ENCODE measurements around the gene DISC1. TPM values are rescaled to one million over a fixed set of nuclear protein-coding genes. Genes with fewer than 3 reads are reported as not detected.

DISC1 gene
- total and polyA plus RNA-seq, 2 donors (not counting 3 experiments of a cell fraction or from before 2014, with no cell fraction given): 3.3 to 14.7 TPM

DNA sequence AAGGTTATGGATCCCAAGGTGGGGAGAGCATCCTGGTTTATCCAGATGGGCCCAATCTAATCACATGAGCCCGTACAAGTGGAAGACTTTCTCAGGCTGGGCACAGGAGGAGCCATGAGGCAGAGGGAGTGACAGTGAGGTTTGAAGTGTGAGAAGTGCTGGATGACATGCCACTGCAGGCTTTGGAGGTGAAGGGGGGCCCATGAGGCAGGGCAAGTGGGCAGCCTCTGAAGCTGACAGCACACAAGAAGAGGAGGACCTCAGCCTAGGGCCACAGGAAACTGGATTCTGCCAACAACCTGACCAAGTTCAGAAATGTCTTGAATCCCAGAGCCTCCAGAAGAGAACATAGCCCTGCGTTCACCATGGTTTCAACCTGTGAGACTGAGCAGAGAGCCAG, 311.6 kb downstream of the DISC1 start:
- no peak overlapping the region for H3K9ac ChIP-seq (replicated peaks; ENCODE audit: extremely low read depth, insufficient read depth, low read length)
- ChIA-PET CTCF (interaction anchor here (1.1 to 1.2 kb wide), 2 partner anchors 14 to 45 kb away, joined by 3 to 4 read pairs; no protein-coding TSS in a partner anchor), POLR2A (no interaction called here)
- DNase-seq (ENCODE audit: low read depth, low spot score) (no peak), FAIRE-seq (no peak)
- no peak overlapping the region for H3K4me3 ChIP-seq (replicated peaks in 1 of 3; ENCODE audit: insufficient read depth in 1 of 3, low read depth in 1 of 3, low read length in 3 of 3)
- TF ChIP-seq FOS (IDR thresholded peaks at IDR 0.05; ENCODE audit: borderline replicate concordance, insufficient read depth, low read length): no peak
- no peak for TF ChIP-seq POLR2AphosphoS5 (IDR thresholded peaks at IDR 0.05; ENCODE audit: insufficient read depth, low read depth, low read length)
- TF ChIP-seq, protein P1, sequence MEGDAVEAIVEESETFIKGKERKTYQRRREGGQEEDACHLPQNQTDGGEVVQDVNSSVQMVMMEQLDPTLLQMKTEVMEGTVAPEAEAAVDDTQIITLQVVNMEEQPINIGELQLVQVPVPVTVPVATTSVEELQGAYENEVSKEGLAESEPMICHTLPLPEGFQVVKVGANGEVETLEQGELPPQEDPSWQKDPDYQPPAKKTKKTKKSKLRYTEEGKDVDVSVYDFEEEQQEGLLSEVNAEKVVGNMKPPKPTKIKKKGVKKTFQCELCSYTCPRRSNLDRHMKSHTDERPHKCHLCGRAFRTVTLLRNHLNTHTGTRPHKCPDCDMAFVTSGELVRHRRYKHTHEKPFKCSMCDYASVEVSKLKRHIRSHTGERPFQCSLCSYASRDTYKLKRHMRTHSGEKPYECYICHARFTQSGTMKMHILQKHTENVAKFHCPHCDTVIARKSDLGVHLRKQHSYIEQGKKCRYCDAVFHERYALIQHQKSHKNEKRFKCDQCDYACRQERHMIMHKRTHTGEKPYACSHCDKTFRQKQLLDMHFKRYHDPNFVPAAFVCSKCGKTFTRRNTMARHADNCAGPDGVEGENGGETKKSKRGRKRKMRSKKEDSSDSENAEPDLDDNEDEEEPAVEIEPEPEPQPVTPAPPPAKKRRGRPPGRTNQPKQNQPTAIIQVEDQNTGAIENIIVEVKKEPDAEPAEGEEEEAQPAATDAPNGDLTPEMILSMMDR (IDR thresholded peaks at IDR 0.05; ENCODE audit: extremely low read depth in 1 of 2, insufficient read depth in 1 of 2, low read depth in 1 of 2, low read length in 2 of 2): no peak
- no peak for TF ChIP-seq MAX (IDR thresholded peaks at IDR 0.05; ENCODE audit: insufficient read depth, insufficient read length)
- no peak for TF ChIP-seq EZH2 (IDR thresholded peaks at IDR 0.05; ENCODE audit: borderline replicate concordance, low read depth, low read length, severe bottlenecking)
- no peak for TF ChIP-seq MYC (IDR thresholded peaks at IDR 0.05; ENCODE audit: low read depth, low read length)
- no peak for TF ChIP-seq JUN (IDR thresholded peaks at IDR 0.05; ENCODE audit: borderline replicate concordance, insufficient read depth, insufficient read length, low read depth)
- TF ChIP-seq POLR2A (IDR thresholded peaks at IDR 0.05; ENCODE audit: low read depth, low read length): no peak
- TF ChIP-seq GATA2 (IDR thresholded peaks at IDR 0.05; ENCODE audit: insufficient read depth, insufficient read length, low read depth, low read length): no peak
- H3K4me1 ChIP-seq (ENCODE audit: control insufficient read depth, extremely low read depth, insufficient read depth, low read length): peaks cover 3% of the 10 kb centered on the region
- no peaks in the 10 kb centered on the region for H3K36me3 ChIP-seq (ENCODE audit: control insufficient read depth in 2 of 2, extremely low read depth in 1 of 2, insufficient read depth in 2 of 2, low read length in 2 of 2)
- H3K4me2 ChIP-seq (ENCODE audit: insufficient read depth, low read length): no peak overlapping the region
- H2AFZ ChIP-seq (ENCODE audit: low read depth, low read length): no peak overlapping the region
- H3K79me2 ChIP-seq (ENCODE audit: control insufficient read depth, insufficient read depth, low read length): no peaks in the 10 kb centered on the region
- intact Hi-C loops (cut with micrococcal nuclease) (no loop called here), dilution Hi-C loops (cut with MboI; ENCODE audit: extremely low pct_ligation_motif_present, low sequenced_read_pairs) (no loop called here)
- no peaks in the 10 kb centered on the region for H3K9me1 ChIP-seq (replicated peaks; ENCODE audit: control insufficient read depth, extremely low read depth, insufficient read depth, low read length)
- no peaks in the 10 kb centered on the region for H3K27me3 ChIP-seq (ENCODE audit: control insufficient read depth in 2 of 2, insufficient read depth in 2 of 2, low read length in 2 of 2)
- no peak overlapping the region for H3K27ac ChIP-seq (ENCODE audit: insufficient read depth, low read depth, low read length)
- H3K9me3 ChIP-seq (replicated peaks; ENCODE audit: control insufficient read depth, insufficient read depth, low read length): no peaks in the 10 kb centered on the region
- no peaks in the 10 kb centered on the region for H4K20me1 ChIP-seq (replicated peaks; ENCODE audit: control insufficient read depth, extremely low read depth, insufficient read depth, low read length)
- BruUV-seq (replicated peaks): no TSS peak
